Measurements from ENCODE around the gene NECAP2. TPM values are rescaled to one million over a fixed set of nuclear protein-coding genes. Genes with fewer than 3 reads are reported as not detected.
"Not testable (repeated sequence)": the region's sequence is repeated elsewhere in the genome, so short reads cannot be mapped to it uniquely, and the experiment has no call there.

NECAP2 gene
- total RNA-seq, 1 donor = 111 TPM

DNA sequence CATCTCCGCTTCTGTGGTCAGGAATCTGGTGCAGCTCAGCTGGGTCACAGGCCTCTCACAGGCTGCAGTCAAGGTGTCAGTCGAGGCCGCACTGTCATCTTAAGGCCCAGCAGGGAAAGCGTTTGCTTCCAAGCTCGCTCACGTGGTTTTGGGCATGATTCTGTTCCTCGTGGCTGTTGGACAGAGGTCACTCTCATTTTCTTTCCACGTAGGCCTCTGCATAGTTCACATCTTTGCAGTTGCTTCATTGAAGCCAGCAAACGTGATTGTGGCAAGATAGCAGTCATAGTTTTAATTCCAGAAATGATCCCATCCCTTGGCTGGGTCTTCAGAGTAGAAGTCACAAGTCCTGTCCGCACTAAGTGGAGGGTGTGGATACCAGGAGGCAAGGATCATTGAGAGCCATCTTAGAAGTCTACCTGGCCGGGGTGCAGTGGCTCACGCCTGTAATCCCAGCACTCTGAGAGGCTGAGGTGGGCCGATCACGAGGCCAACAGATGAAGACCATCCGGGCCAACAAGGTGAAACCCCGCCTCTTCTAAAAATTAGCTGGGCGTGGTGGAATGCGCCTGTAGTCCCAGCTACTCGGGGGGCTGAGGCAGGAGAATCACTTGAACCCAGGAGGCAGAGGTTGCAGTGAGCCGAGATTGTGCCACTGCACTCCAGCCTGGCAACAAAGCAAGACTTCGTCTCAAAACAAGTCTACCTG, 24.5 kb downstream of the NECAP2 start:
- H3K27me3 ChIP-seq (ENCODE audit: insufficient read depth, low read length) = no peaks in the 10 kb centered on the region
- H3K4me3 ChIP-seq (ENCODE audit: low read length) = no peak overlapping the region
- no peaks in the 10 kb centered on the region for H3K4me1 ChIP-seq (ENCODE audit: insufficient read depth, low read length)
- H3K9me3 ChIP-seq (ENCODE audit: low read depth, low read length) = no peaks in the 10 kb centered on the region

GRCh38 chr1:16468558-16468957, 28.0 kb downstream of the NECAP2 start:
- H3K4me3 ChIP-seq (ENCODE audit: low read length) = no peak overlapping the region
- no peaks in the 10 kb centered on the region for H3K9me3 ChIP-seq (ENCODE audit: low read depth, low read length)
- no peaks in the 10 kb centered on the region for H3K27me3 ChIP-seq (ENCODE audit: insufficient read depth, low read length)
- no peaks in the 10 kb centered on the region for H3K4me1 ChIP-seq (ENCODE audit: insufficient read depth, low read length)

DNA sequence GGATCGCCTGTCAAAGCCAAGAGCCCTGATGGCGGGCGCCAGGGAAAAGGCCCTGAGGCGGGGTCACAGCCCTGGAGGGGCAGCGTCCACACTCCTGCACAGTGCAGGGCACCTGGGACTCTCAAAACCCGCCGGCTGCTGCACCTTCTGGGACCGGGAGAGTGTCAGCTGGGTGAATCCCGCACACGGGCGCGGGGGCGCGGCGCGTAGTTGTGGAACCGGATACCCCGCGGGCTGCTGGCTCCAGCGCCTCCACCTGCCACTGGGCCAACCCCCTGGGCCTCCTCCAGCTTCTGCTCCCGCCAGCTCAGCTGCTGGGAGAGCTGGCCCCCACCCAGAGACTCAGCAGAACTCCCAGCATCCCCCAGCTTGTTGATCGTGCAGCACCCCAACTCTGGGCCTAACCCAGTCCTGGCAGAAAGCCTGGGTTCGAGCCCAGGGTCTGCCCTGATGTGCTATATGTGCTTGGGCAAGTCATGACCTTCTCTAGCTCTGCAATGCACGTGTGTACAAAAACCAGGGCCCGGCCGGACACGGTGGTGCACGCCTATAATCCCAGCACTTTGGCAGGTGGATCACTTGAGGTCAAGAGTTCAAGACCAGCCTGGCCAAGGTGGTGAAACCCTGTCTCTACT, 33.8 kb downstream of the NECAP2 start:
- Histone ChIP-seq H3K27me3 (ENCODE audit: insufficient read depth, low read length) (no peaks in the 10 kb centered on the region), H3K4me3 (ENCODE audit: low read length) (no peak overlapping the region), H3K4me1 (ENCODE audit: insufficient read depth, low read length) (no peaks in the 10 kb centered on the region), H3K9me3 (ENCODE audit: low read depth, low read length) (no peaks in the 10 kb centered on the region)

DNA sequence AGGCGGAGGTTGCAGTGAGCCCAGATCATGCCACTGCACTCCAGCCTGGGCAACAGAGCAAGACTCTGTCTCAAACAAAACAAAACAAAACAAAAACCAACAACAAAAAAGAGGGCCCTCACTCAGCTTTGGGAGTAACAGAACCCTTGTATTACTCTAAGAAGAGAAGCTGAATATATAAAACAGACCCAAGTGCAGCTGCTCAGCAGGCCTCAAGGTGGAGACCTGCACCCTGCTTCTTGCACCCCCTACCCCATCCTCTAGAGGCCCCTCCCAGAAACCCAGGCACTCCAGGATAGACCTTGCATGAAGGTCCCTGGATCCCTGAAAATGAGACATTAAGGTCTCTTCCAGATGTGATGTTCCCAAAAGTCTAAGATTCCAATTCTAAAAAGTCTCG, 34.4 kb downstream of the NECAP2 start:
- H3K4me1 ChIP-seq (ENCODE audit: insufficient read depth, low read length); H3K27me3 ChIP-seq (ENCODE audit: insufficient read depth, low read length); H3K9me3 ChIP-seq (ENCODE audit: low read depth, low read length); H3K4me3 ChIP-seq (ENCODE audit: low read length): not testable (repeated sequence)

DNA sequence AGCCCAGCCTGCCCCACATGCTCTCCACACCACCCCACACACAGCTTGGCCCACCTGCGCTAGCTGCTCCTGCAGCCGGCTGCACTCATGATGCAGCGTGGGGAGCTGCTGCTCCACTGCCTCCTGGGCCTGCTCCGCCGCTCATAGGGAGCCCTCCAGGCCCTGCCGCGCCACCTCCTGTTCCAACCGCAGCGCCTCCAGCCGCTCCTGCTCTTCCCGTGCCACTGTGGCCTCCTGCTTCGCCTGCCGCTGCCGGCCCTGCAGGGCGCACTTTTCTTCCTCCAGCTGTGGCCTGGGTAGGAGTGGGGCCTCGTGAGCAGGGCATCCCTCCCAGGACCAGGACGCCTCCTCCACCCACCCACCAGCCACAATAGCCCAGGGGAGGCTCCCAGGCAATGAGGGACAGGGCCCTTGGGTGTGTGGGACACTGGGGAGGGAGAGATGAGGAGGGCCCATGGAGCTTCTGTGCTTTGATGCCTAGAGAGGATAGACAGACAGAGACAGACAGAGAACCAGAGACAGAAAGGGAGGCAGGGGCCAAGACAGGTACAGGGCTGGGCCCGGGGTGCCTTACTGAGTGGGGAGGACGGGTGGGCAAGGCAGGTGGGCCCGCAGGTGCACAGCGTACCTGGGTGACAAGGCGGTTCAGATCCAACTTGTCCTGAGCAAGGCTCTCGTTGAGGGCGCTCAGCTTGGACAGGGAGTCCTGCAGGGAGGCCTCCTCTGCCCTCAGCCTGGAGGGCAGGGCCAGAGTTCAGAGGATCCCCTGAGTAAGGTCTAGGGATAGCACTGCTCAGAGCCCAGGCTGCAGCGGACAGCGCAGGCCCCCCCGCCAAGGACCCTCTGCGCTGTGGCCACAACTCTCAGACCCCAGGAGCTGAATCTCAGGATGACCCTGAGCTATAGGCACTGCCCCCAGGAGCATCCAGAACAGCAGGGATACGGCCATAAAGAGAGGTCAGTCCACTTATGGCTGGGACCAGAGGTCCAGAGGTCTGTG, 35.5 kb downstream of the NECAP2 start:
- H3K4me3 ChIP-seq (ENCODE audit: low read length); H3K9me3 ChIP-seq (ENCODE audit: low read depth, low read length); H3K27me3 ChIP-seq (ENCODE audit: insufficient read depth, low read length); H3K4me1 ChIP-seq (ENCODE audit: insufficient read depth, low read length): not testable (repeated sequence)

DNA sequence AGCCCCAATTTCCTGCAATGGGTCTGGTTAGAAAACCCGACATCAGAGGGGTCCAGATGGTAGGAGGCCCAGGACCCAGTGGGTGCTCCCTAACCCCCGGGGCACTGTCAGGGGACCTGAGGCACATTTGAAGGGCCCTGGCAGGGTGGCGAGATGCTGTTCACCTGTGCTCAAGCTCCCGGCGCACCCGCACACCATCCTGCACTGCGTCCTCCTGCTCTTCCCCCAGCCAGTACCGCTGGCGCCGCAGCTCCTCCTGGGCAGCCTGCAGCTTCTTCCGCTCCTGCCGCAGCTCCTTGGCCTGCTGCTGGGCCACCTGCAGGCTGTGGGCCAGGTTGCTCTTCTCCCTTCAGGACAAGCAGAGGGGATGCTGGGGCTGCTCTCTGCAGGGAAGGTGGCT, 37.6 kb downstream of the NECAP2 start:
- H3K9me3 ChIP-seq (ENCODE audit: low read depth, low read length) = no peaks in the 10 kb centered on the region
- H3K4me1 ChIP-seq (ENCODE audit: insufficient read depth, low read length) = no peaks in the 10 kb centered on the region
- H3K4me3 ChIP-seq (ENCODE audit: low read length) = no peak overlapping the region
- no peaks in the 10 kb centered on the region for H3K27me3 ChIP-seq (ENCODE audit: insufficient read depth, low read length)

- not testable (repeated sequence) for H3K9me3 ChIP-seq (ENCODE audit: low read depth, low read length)
Measured at GRCh38 chr1:16483146-16483545, 42.6 kb downstream of the NECAP2 start.

DNA sequence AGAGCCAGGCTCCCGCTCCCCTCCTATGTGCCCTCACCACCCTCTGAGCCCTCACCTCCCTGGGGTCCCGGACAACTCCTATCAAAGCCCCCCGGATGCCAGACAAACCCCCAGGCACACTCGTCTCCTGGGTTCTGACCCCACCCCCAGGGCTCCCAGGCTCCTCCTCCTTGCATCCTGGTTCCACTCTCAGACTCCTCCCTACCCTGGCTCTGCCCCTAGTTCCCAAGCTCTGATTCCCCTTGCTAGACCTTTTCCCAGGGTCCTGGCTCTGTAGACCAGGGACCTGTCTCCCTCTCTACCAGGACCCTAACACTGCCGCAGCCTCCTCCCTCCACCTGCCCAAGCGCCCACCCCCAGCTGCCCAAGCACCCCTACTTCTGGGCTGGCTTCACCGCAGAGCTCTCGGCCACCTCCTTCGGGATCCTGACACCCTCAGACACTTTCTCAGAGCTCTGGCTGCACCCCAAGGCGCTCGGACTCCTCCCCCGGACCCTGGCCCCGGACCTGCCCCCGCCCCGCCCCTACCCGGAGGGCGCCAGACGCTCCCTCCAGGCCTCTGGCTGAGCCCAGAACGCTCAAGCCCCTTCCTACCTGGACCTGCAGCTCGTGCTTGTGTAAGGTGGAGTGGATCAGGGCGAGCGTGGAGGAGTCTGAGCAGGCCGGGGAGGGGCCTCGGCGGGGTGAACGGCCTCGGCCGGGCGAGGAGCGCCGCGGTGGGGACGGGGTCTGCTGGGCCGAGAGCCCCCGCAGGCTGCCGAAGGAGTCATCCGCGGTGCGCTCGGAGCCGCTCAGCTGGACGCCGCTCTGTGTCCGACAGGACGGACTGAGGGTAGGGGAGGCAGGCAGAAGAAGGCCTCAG, 43.3 kb downstream of the NECAP2 start:
- not testable (repeated sequence) for H3K4me1 ChIP-seq (ENCODE audit: insufficient read depth, low read length); H3K27me3 ChIP-seq (ENCODE audit: insufficient read depth, low read length); H3K4me3 ChIP-seq (ENCODE audit: low read length); H3K9me3 ChIP-seq (ENCODE audit: low read depth, low read length)

More at GRCh38 chr1:16483146-16483545, 42.6 kb downstream of the NECAP2 start:
- H3K27me3 ChIP-seq (ENCODE audit: insufficient read depth, low read length); H3K4me1 ChIP-seq (ENCODE audit: insufficient read depth, low read length); H3K4me3 ChIP-seq (ENCODE audit: low read length): not testable (repeated sequence)

DNA sequence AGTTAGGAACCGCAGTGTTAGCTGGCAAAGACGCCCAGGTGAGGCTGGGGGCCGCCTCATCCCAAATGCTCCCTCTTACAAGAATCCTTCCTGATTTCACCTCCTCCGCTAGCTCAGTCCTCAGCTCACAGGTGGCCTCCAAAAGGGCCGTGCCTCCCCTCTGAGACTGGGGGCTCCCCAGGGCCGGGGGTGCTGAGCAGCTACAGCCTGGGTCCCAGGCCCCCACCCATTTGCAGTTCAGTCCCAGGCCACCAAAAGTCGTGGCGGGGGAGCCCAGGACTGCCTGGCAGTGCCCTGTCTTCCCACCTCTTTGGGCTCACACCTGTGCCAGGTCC, 43.9 kb downstream of the NECAP2 start:
- Histone ChIP-seq H3K4me1 (ENCODE audit: insufficient read depth, low read length) (no peaks in the 10 kb centered on the region), H3K27me3 (ENCODE audit: insufficient read depth, low read length) (no peaks in the 10 kb centered on the region), H3K9me3 (ENCODE audit: low read depth, low read length) (no peaks in the 10 kb centered on the region), H3K4me3 (ENCODE audit: low read length) (no peak overlapping the region)

- H3K27me3 ChIP-seq (ENCODE audit: insufficient read depth, low read length) = no peaks in the 10 kb centered on the region
Measured at GRCh38 chr1:16484931-16485330, 44.4 kb downstream of the NECAP2 start.

DNA sequence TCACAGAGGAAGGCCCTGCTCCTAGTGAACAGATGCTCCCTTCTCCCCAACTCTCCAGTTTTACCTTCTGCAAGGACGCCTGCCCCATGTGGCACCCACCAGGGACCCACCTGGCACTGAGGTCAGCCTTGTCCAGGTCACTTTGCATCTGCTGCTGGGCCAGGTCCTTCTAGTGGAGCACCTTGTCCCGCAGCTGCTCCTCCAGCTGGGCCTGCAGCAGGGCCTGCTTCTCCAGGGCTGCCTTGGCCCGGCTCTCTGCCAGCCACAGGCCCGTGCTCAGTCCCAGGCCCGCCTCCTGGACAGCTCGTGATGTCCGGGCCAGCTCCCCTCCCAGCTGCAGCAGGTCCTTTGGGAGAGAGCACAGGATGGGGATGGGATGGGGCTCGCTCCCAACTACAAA, 45.8 kb downstream of the NECAP2 start:
- H3K9me3 ChIP-seq (ENCODE audit: low read depth, low read length); H3K27me3 ChIP-seq (ENCODE audit: insufficient read depth, low read length); H3K4me3 ChIP-seq (ENCODE audit: low read length); H3K4me1 ChIP-seq (ENCODE audit: insufficient read depth, low read length): not testable (repeated sequence)

More at GRCh38 chr1:16484931-16485330, 44.4 kb downstream of the NECAP2 start:
- Histone ChIP-seq H3K4me3 (ENCODE audit: low read length) (no peak overlapping the region), H3K4me1 (ENCODE audit: insufficient read depth, low read length) (no peaks in the 10 kb centered on the region), H3K9me3 (ENCODE audit: low read depth, low read length) (no peaks in the 10 kb centered on the region)

DNA sequence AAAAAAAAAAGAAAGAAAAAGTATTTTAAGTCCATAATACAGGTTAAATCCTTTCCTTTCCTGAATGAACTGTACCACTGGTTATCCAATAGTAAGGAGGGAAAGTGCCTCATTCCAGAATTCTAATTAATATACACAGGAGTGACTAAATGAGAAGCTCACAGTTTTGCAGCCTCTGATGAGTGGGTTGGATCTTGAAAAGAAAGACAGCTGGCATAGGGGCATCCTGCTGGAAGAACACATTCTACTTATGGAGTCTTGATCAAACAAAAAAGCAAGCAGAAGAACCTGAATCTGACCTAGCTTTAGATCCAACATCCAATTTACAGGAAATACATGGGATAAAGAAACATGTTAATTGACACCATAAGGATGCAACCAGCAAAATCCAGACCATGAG, 46.5 kb downstream of the NECAP2 start:
- not testable (repeated sequence) for H3K4me3 ChIP-seq (ENCODE audit: low read length); H3K9me3 ChIP-seq (ENCODE audit: low read depth, low read length); H3K4me1 ChIP-seq (ENCODE audit: insufficient read depth, low read length); H3K27me3 ChIP-seq (ENCODE audit: insufficient read depth, low read length)

DNA sequence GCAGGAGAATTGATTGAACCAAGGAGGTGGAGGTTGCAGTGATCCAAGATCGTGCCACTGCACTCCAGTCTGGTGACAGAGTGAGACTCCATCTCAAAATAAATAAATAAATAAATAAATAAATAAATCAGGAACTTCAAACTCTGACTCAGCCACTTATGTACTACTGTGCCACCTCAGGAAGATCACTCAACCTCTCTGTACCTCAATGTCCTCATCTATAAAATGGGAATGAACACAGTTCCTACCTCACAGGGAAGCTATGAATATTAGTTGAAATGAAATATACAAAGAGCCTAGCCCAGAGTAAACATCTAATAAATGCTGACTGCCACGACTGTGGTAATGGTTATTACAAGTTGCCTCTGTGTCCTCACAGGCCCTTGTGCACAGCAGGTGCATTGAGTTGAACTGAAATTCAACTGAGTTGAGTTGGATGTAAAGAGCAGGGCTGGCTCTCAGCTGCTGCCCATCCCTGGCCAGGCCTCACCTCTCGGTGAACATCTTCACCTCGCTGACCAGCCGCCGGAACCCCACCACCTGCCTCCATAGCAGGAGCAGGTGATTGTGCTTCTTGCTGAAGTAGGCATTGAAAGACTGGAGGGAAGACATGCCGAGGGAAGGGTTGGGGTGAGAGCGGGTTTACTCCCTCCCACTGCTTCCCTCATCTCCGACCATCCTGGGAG, 48.8 kb downstream of the NECAP2 start:
- not testable (repeated sequence) for H3K4me1 ChIP-seq (ENCODE audit: insufficient read depth, low read length); H3K4me3 ChIP-seq (ENCODE audit: low read length); H3K27me3 ChIP-seq (ENCODE audit: insufficient read depth, low read length); H3K9me3 ChIP-seq (ENCODE audit: low read depth, low read length)

DNA sequence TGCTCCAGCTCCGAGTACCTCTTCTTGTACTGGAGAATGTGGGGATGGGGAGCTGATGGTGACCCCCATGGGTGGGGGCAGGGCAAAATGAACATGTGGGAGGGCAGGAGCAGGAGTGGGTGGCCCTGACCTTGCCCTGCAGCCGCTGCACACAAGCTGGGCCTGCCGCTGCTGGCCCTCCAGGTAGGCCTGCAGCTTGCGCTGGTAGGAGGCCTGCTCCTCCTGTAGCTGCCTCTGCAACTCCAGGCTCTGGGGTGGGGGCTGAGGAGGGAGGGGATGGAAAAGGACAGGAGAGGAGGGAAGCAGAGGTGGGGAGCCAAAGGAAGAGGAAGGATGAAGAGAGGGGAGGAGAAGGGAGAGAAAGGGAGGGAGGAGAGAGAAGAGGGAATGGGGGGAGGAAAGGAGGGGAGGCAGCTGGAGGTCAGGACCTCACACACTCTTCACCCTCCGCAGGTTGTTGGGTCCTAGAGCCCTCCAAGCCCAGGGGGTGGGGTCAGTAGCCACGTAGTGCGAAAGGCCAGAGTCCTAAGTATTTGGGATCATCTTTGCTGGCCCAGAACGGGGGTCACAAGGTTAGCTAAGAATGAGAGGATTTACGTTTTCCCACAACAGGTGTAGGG, 50.6 kb downstream of the NECAP2 start:
- Histone ChIP-seq H3K9me3 (ENCODE audit: low read depth, low read length) (no peaks in the 10 kb centered on the region), H3K4me1 (ENCODE audit: insufficient read depth, low read length) (no peaks in the 10 kb centered on the region), H3K27me3 (ENCODE audit: insufficient read depth, low read length) (no peaks in the 10 kb centered on the region), H3K4me3 (ENCODE audit: low read length) (no peak overlapping the region)
